IPS-20b (cell line): Measurements from ENCODE around the gene EYA2.
"Not testable (repeated sequence)": the region's sequence is repeated elsewhere in the genome, so short reads cannot be mapped to it uniquely, and the experiment has no call there.

Experiments used
- H3K27ac ChIP-seq: one replicate; pipeline ENCODE4 v1.5.1; 2013; ENCODE audit warnings: low read length
- H3K27me3 ChIP-seq: 2 replicates; pipeline ENCODE4 v1.6.1; 2013; ENCODE audit warnings: mild to moderate bottlenecking, low read length, inconsistent platforms; ENCODE audit not compliant: insufficient read depth
- H3K36me3 ChIP-seq: 2 replicates; pipeline ENCODE4 v1.6.1; 2013; ENCODE audit warnings: low read depth, mild to moderate bottlenecking, inconsistent platforms, low read length, moderate library complexity; ENCODE audit not compliant: insufficient read depth
- H3K4me1 ChIP-seq: 2 replicates; pipeline ENCODE4 v1.6.1; 2013; ENCODE audit warnings: mild to moderate bottlenecking, control low read depth, inconsistent platforms, low read length, moderate library complexity; ENCODE audit not compliant: insufficient read depth
- H3K4me3 ChIP-seq: 2 replicates; pipeline ENCODE4 v1.5.1; 2013; ENCODE audit warnings: mild to moderate bottlenecking, low read length, inconsistent platforms
- H3K9ac ChIP-seq: 2 replicates; pipeline ENCODE4 v1.6.1; 2013; ENCODE audit warnings: low read depth, mild to moderate bottlenecking, inconsistent platforms, low read length, moderate library complexity
- H3K9me3 ChIP-seq: 2 replicates; pipeline ENCODE4 v1.6.1; 2013; ENCODE audit warnings: mild to moderate bottlenecking, low read depth, low read length, inconsistent platforms; ENCODE audit not compliant: insufficient read depth

The EYA2 gene

DNA sequence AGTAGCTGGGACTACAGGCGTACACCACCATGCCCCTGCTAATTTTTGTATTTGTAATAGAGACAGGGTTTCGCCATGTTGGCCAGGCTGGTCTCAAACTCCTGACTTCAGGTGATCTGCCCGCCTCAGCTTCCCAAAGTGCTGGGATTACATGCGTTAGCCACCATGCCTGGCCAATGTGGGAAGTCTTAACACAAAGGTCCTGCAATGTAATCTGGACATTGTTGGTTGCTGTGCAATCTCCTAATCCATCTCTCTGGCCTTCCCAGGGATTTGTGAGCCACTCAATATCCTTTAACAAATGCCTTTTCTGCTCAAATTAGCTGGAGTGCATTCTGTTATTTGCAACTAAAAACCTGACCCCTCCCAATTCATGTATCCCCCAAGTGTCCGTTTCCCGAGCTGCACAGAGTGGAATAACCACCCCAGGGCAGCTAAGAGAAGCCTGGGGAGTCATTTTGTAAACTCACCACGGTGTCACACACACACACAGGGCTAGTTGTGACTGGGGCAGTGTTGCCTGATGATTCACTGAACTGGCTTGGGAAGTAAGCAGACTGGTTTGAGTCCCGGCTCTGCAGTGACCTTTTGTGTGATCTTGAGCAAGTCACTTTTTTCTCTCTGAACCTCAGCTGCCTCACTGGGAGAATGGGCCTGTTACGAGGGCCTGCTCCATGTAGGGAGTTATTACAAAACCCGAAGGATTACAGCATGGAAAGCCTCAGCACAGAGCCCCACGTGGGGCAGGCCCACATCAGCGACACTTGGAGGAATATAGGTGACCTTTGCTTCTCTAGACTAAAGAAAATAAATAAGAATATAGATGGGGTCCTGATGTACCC is 309.6 kb downstream of the EYA2 start:
- H3K9ac ChIP-seq, result no peak overlapping the region
- H3K9me3 ChIP-seq, result no peaks in the 10 kb centered on the region
- no peak overlapping the region for H3K4me3 ChIP-seq
- H3K27me3 ChIP-seq, result no peaks in the 10 kb centered on the region
- H3K4me1 ChIP-seq, result peaks cover 15% of the 10 kb centered on the region
- no peak overlapping the region for H3K27ac ChIP-seq
- H3K36me3 ChIP-seq, result peaks cover 13% of the 10 kb centered on the region

DNA sequence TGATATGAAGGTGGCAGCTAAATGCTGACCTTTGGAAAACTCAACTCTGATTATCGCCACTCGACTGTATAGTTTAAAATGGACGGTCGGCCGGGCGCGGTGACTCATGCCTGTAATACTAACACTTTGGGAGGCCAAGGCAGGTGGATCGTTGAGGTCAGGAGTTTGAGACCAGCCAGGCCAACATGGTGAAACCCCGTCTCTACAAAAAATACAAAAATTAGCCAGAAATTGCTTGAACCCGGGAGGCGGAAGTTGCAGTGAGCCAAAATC is 310.1 kb downstream of the EYA2 start:
- Histone ChIP-seq H3K4me1 (peaks cover 15% of the 10 kb centered on the region), H3K36me3 (peaks cover 19% of the 10 kb centered on the region)
- not testable (repeated sequence) for H3K9ac ChIP-seq, H3K27ac ChIP-seq, H3K9me3 ChIP-seq, H3K4me3 ChIP-seq, H3K27me3 ChIP-seq

DNA sequence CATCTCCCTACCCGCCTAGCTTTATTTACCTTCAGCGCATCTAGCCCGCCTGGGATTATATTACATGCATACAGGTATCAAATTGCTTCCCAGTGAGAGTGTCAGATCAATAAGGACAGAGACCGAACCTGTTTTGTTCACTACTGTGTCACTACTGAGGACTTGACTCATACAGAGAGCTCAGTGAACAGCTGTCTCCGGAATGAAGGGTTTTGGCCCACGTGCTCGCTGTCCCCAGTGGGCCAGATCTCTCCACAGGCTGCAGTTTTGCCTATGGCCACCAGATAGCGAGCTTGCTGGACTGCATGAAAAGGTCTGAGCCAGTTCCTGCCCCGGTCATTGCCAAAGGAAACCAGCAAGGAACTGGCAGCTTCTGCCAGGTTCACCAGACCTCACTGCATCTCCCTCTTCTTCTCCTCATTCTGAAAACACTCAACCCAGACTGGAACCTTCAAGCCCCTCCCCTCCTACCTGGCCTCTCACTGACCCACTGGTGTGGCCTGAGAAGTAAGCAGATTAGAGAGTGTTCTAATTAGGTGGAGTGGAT is 311.0 kb downstream of the EYA2 start:
- H3K27ac ChIP-seq, result no peak overlapping the region
- H3K27me3 ChIP-seq, result no peaks in the 10 kb centered on the region
- no peak overlapping the region for H3K4me3 ChIP-seq
- H3K4me1 ChIP-seq, result peaks cover 15% of the 10 kb centered on the region
- no peaks in the 10 kb centered on the region for H3K9me3 ChIP-seq
- H3K36me3 ChIP-seq, result peaks cover 27% of the 10 kb centered on the region
- H3K9ac ChIP-seq, result 0 out of 2 replicates have a peak overlapping the region, but pooled peaks have one; percentile 24

DNA sequence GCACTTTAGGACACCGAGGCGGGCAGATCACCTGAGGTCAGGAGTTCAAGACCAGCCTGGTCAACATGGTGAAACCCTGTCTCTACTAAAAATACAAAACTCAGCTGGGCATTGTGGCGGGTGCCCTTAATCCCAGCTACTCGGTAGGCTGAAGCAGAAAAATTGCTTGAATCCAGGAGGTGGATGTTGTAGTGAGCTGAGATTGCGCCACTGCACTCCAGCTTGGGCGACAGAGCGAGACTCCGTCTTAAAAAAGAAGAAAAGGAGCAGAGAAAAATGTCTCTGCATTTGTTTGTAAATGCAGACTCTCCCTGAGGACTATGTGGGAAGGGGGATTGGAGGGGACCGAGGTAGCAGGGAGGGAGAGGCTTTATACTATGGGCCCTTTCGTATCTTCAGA is 311.9 kb downstream of the EYA2 start:
- H3K27me3 ChIP-seq, H3K9ac ChIP-seq, H3K9me3 ChIP-seq, H3K27ac ChIP-seq: not testable (repeated sequence)
- H3K4me1 ChIP-seq, result peaks cover 15% of the 10 kb centered on the region
- peak overlapping the region; percentile 38; the same call in 1 of the 2 replicates for H3K4me3 ChIP-seq
- peaks cover 36% of the 10 kb centered on the region for H3K36me3 ChIP-seq

DNA sequence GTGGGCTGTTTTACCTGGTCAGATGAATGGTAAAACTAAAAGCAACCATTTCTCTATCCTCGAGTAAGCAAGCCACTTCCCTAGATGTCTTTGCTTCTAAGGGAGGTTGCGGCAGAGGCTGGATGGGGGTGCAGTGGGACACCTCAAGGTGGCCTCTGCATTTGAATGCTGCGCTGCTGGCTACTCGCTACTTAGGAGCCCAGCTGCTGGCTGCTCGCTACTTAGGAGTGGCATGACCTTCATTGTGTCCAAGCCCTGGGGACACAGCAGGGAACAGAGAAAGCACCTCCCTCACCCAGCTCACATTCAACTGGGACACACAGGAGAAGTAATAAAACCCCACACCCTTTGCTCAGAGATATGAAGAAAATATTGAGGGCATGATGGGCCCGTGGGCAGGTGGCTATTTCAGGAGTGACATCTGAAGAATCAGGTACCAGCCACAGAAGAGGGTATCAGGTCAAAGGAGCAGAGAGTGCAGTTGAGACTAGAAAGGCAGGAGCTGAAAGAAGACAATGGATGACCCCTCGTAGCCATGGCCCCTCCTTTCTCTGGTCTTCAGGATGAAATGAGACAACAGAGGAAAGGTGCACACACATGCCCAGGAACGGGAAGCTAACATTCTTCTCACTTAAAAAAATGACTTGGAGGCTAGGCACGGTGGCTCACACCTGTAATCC is 312.5 kb downstream of the EYA2 start:
- Histone ChIP-seq H3K9me3 (no peaks in the 10 kb centered on the region), H3K4me3 (peak overlapping the region; percentile 38; the same call in 1 of the 2 replicates), H3K27me3 (no peaks in the 10 kb centered on the region), H3K4me1 (peaks cover 15% of the 10 kb centered on the region), H3K36me3 (peaks cover 42% of the 10 kb centered on the region), H3K27ac (no peak overlapping the region), H3K9ac (no peak overlapping the region; the same call in 1 of the 2 replicates)

DNA sequence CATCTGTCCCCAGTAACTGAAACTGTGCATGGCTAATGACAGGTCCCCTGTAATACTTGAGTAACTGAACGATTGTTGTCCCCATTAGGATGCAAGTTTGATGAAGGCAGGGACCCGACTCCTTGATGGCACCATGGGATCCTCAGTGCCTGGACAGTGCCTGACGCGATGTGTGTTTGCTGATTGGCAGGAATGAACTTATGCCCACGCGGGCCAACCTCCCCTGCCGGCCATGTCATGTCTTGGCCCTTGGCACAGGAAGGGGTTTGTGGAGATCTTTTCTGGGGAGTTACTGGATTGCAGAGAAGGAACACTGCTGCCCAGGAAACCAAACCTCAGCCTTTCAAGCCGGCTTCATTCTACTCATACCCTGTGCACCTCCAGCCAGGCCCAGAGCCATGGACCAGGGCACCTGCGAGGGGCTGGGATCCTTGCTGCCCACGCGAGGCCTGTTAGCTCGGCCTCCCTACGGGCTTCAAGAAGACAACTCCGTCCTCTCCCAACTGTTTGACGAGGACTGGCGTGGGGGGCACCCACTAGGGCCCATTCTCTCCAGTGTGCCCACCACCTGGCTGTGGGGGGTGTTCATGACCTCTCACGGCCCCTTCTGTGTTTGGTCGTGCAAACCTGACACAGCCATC is 314.0 kb downstream of the EYA2 start:
- no peak overlapping the region for H3K9ac ChIP-seq
- no peak overlapping the region for H3K27ac ChIP-seq
- H3K36me3 ChIP-seq, result peaks cover 57% of the 10 kb centered on the region
- no peaks in the 10 kb centered on the region for H3K27me3 ChIP-seq
- no peaks in the 10 kb centered on the region for H3K9me3 ChIP-seq
- no peak overlapping the region for H3K4me3 ChIP-seq
- H3K4me1 ChIP-seq, result peaks cover 15% of the 10 kb centered on the region

DNA sequence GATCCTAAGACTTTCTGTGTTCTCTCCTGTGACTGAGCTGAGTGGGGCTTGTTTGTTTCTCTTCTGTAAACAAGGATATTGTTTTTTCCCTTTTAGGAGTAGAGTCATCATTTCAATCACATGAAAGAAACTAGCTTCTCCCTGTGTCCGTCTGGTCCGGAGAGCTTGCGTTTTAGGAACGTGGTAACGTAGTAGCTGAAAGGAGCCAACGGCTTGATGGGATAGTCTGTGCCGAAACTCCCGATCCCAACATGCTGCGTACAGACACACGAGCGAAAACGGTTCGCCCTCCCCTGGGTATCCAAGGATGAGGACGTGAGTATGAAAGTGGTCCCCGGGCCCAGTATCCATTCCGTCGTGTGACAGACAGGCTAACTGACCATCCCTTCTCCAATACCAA is 315.3 kb downstream of the EYA2 start:
- Histone ChIP-seq H3K36me3 (peaks cover 71% of the 10 kb centered on the region), H3K27me3 (no peaks in the 10 kb centered on the region), H3K27ac (no peak overlapping the region)

DNA sequence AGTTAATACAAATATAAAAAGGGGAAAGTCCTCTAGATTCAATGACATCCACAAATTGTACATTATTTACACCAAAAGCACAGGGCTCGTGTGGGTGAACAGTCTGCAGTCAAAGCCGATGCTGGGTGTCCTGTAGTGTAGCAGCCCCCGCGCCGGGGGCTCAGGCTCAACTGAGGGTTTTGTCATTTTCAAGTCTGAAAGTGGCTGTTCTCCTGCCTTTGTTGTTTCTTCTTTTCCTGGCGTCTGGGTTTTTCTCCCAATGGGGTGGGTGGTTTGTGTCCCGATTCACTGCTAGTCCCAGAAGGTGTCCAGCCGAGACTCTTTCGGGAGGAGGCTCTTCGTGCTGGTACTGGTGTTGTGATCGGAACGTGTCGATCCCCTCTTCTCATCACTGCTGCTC is 315.8 kb downstream of the EYA2 start:
- peaks cover 13% of the 10 kb centered on the region for H3K4me1 ChIP-seq
- H3K27me3 ChIP-seq, result no peaks in the 10 kb centered on the region
- H3K27ac ChIP-seq, result no peak overlapping the region
- peaks cover 74% of the 10 kb centered on the region for H3K36me3 ChIP-seq
- H3K9ac ChIP-seq, result no peak overlapping the region
- H3K4me3 ChIP-seq, result no peak overlapping the region
- no peaks in the 10 kb centered on the region for H3K9me3 ChIP-seq

More for the DNA sequence above, 315.3 kb downstream of the EYA2 start:
- H3K9ac ChIP-seq, result no peak overlapping the region
- H3K9me3 ChIP-seq, result no peaks in the 10 kb centered on the region
- no peak overlapping the region for H3K4me3 ChIP-seq
- peaks cover 15% of the 10 kb centered on the region for H3K4me1 ChIP-seq

DNA sequence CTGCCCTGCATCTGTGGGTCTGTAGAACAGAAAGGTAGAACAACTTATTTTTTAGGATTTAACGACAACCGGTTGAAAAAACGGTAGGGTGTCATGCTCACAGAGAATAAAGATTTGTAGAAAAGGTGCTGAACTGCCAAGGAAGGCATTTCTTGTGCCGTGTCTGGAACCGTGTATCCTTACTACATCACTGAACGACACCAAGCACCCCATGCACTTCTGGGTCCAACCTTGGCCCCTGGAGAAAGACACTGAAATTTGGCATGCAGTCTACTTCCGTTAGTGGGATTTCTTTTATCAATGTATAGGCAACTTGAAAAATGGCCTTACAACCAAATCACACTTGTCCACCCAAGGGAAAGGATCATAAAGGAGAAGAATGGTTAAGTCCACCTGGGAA is 316.4 kb downstream of the EYA2 start:
- Histone ChIP-seq H3K27me3 (no peaks in the 10 kb centered on the region), H3K4me1 (peaks cover 7% of the 10 kb centered on the region), H3K27ac (no peak overlapping the region), H3K9ac (no peak overlapping the region), H3K9me3 (no peaks in the 10 kb centered on the region), H3K36me3 (peaks cover 80% of the 10 kb centered on the region), H3K4me3 (no peak overlapping the region)

DNA sequence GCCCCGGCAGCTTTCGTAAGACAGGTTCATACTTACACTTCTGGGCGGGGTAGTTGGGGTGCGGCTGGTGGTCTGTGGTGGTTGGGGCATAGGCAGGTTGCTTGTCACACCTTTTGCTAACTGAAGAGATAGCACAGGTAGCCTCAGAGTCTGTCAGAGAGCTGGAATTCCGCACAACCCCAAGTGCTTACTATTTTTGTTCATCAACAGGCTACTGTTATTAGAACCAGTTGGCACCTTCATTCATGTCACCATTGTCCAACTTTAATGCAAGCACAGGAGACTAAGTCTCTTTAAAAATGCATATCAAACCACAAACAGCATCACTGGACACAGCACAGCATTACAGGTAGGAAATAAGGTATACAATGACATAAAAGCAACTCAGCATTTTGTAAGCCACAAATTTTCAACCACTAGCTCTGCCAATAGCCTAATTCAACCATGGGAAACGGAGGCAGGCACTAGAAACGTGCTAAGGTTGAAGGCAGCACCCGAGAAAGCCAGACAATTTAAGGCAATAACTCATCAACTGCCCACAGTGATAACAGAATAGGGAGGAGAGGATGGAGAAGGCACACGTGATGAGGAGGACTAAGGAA is 318.1 kb downstream of the EYA2 start:
- peaks cover 93% of the 10 kb centered on the region for H3K36me3 ChIP-seq

DNA sequence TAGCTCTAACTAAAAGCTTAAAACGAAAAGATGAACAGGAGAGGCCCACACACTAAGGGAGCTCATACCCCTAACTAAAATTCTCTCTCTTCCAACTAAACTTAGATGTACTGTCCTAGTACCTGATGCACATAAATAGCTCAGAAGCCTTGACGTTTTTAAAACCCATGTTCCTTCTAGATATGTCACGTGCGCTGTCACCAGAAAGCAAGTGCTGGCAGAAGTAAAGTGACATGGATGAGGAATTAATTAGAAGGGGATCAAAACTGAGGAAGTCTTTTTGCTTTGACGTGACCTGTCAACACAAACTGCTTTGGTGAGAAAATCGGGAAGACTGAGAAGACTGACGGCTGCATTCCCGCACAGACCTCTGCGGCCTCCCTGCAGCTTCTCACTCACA is 319.3 kb downstream of the EYA2 start:
- Histone ChIP-seq H3K4me1 (no peaks in the 10 kb centered on the region), H3K36me3 (peaks cover 95% of the 10 kb centered on the region)

More for the DNA sequence above, 318.1 kb downstream of the EYA2 start:
- H3K9ac ChIP-seq, result no peak overlapping the region
- H3K27ac ChIP-seq, result no peak overlapping the region
- no peaks in the 10 kb centered on the region for H3K27me3 ChIP-seq
- H3K9me3 ChIP-seq, result no peaks in the 10 kb centered on the region
- H3K4me3 ChIP-seq, result no peak overlapping the region
- H3K4me1 ChIP-seq, result no peaks in the 10 kb centered on the region

More for the DNA sequence above, 319.3 kb downstream of the EYA2 start:
- no peak overlapping the region for H3K27ac ChIP-seq
- H3K4me3 ChIP-seq, result no peak overlapping the region
- no peaks in the 10 kb centered on the region for H3K9me3 ChIP-seq
- no peak overlapping the region for H3K9ac ChIP-seq
- no peaks in the 10 kb centered on the region for H3K27me3 ChIP-seq
